GM12878 (cell line): ENCODE data around the gene LPCAT2. TPM values are rescaled to one million over a fixed set of nuclear protein-coding genes. Genes with fewer than 3 reads are reported as not detected.

ENCODE experiments used
- ASH2L ChIP-seq: fragments of 300-600, 200-600 bp; sonication (generic); IDR thresholded peaks from 2 replicates; pipeline ENCODE4 v1.6.1; 2017; ENCODE audit warnings: low read depth, mild to moderate bottlenecking, borderline replicate concordance
- BMI1 ChIP-seq: fragments of 450-650 bp; IDR thresholded peaks from 2 replicates; pipeline ENCODE4 v1.6.1; 2016; ENCODE audit warnings: mild to moderate bottlenecking, moderate library complexity, borderline replicate concordance
- CTCF ChIP-seq, 3 experiments: IDR thresholded peaks in 2 of 3; conservative IDR thresholded peaks in 1 of 3; 2 replicates each; pipeline ENCODE4 v1.5.1; 2011; ENCODE audit warnings: low read depth in 3 of 3, low read length in 3 of 3, mild to moderate bottlenecking in 3 of 3, control low read depth in 2 of 3, moderate library complexity in 2 of 3, inconsistent platforms in 1 of 3, mixed read lengths in 1 of 3; ENCODE audit not compliant: control insufficient read depth in 2 of 3, insufficient read depth in 1 of 3; ENCODE audit errors: extremely low read depth in 1 of 3
- E2F4 ChIP-seq: IDR thresholded peaks from 2 replicates; pipeline ENCODE4 v1.6.1; 2012; ENCODE audit warnings: low read depth, low read length, improper control_type of control experiment
- EP300 ChIP-seq, 2 experiments: fragments of 150-350 bp in 1 of 2; IDR thresholded peaks; 2 replicates each; pipeline ENCODE4 v1.6.1; 2011 to 2012; ENCODE audit warnings: low read depth in 2 of 2, low read length in 2 of 2, borderline replicate concordance in 1 of 2, improper control_type of control experiment in 1 of 2, inconsistent platforms in 1 of 2; ENCODE audit not compliant: control insufficient read depth in 1 of 2
- ESRRA ChIP-seq: IDR thresholded peaks from 2 replicates; pipeline ENCODE4 v1.6.1; 2012; ENCODE audit warnings: mild to moderate bottlenecking, low read length, improper control_type of control experiment
- FOXM1 ChIP-seq: IDR thresholded peaks from 2 replicates; pipeline ENCODE4 v1.6.1; 2012; ENCODE audit warnings: low read depth, mild to moderate bottlenecking, inconsistent platforms, low read length, moderate library complexity
- HSF1 ChIP-seq: fragments of 150-350 bp; IDR thresholded peaks from 2 replicates; pipeline ENCODE4 v1.6.1; 2014; ENCODE audit warnings: mild to moderate bottlenecking, low read depth, low read length
- IRF3 ChIP-seq: fragments of 450-650 bp; IDR thresholded peaks from 2 replicates; pipeline ENCODE4 v1.6.1; 2014; ENCODE audit warnings: mild to moderate bottlenecking
- IRF4 ChIP-seq: IDR thresholded peaks from 2 replicates; pipeline ENCODE4 v1.6.1; 2011; ENCODE audit warnings: low read depth, low read length
- KDM1A ChIP-seq: fragments of 200-600 bp; sonication (generic); IDR thresholded peaks from 2 replicates; pipeline ENCODE4 v1.6.1; 2016; ENCODE audit warnings: borderline replicate concordance
- MLLT1 ChIP-seq: fragments of 450-650 bp; IDR thresholded peaks from 2 replicates; pipeline ENCODE4 v1.6.1; 2016; ENCODE audit warnings: mild to moderate bottlenecking
- MYC ChIP-seq: IDR thresholded peaks from 2 replicates; pipeline ENCODE4 v1.6.1; 2011; ENCODE audit warnings: mild to moderate bottlenecking, low read length, moderate library complexity, inconsistent platforms; ENCODE audit not compliant: insufficient read depth, insufficient replicate concordance, insufficient read length, severe bottlenecking
- NKRF ChIP-seq: fragments of 450-650 bp; conservative IDR thresholded peaks from 2 replicates; pipeline ENCODE4 v1.6.1; 2017; ENCODE audit warnings: mild to moderate bottlenecking, moderate library complexity
- NRF1 ChIP-seq: conservative IDR thresholded peaks from 2 replicates; pipeline ENCODE4 v1.6.1; 2011; ENCODE audit warnings: mild to moderate bottlenecking, low read depth, low read length, improper control_type of control experiment
- PAX5 ChIP-seq: IDR thresholded peaks from 2 replicates; pipeline ENCODE4 v1.6.1; 2011; ENCODE audit warnings: low read depth, low read length, borderline replicate concordance
- RAD21 ChIP-seq: IDR thresholded peaks from 2 replicates; pipeline ENCODE4 v1.6.1; 2011; ENCODE audit warnings: mild to moderate bottlenecking, low read depth, low read length, moderate library complexity; ENCODE audit not compliant: insufficient read depth
- SMC3 ChIP-seq: IDR thresholded peaks from 2 replicates; pipeline ENCODE4 v1.6.1; 2011; ENCODE audit warnings: low read length, improper control_type of control experiment, borderline replicate concordance
- TAF1 ChIP-seq: IDR thresholded peaks from 2 replicates; pipeline ENCODE4 v1.6.1; 2011; ENCODE audit warnings: mild to moderate bottlenecking, low read depth, low read length, borderline replicate concordance
- polyA plus RNA-seq, 11 experiments: library from polyadenylated mRNA; depleted of rRNA in 4 of 11; unstranded in 6 of 11; stranded (reverse) in 5 of 11; fragments of >200 nt; fragmentation: Nextera tagmentation in 4 of 11; fragmentation: Illumina TruSeq in 1 of 11; extraction: Ambion mirVana in 4 of 11; extraction: Trizol in 1 of 11; gene quantifications; 1 replicate in 1 of 11; 2 replicates in 10 of 11; pipeline versions ENCODE4 v1.2.1 to v1.2.3, GENCODE V29; 2011 to 2016; ENCODE audit warnings: inconsistent platforms in 2 of 11, missing spikeins in 2 of 11, low read depth in 1 of 11
- total RNA-seq, 4 experiments: library from RNA; depleted of rRNA in 3 of 4; stranded (reverse); fragments of >200 nt in 3 of 4; fragmentation: Illumina TruSeq in 1 of 4; extraction: Trizol in 1 of 4; gene quantifications; 2 replicates each; pipeline versions ENCODE4 v1.2.1 to v1.2.3, GENCODE V29; 2013 to 2021

LPCAT2 gene
- total and polyA plus RNA-seq, 10 of the 15 experiments (the other 5 are each of a cell fraction or from before 2014, with no cell fraction given), result 0.01 TPM; not detected in 9

GRCh38 chr16:55465077-55465896 is 43.6 kb upstream of the LPCAT2 start (continued):
- TF ChIP-seq NKRF (no peak), IRF3 (peak; percentile 36; the same call in 1 of the 2 replicates), FOXM1 (peak; percentile 54; the same call in 1 of the 2 replicates), TAF1 (no peak), ASH2L (no peak), HSF1 (no peak), MYC (no peak), ESRRA (no peak), PAX5 (peak; percentile 69), CTCF (IDR thresholded peaks at IDR 0.05 in 2 of 3, conservative IDR thresholded peaks at IDR 0.05 in 1 of 3; ENCODE audit: control insufficient read depth in 2 of 3, extremely low read depth in 1 of 3, insufficient read depth in 1 of 3, low read depth in 3 of 3, low read length in 3 of 3) (peak; percentile 98 to 100 (median 100); a peak in 5 of 6 replicates), BMI1 (no peak), IRF4 (no peak), NRF1 (no peak), E2F4 (no peak), KDM1A (no peak), MLLT1 (no peak), SMC3 (peak; percentile 98), EP300 (IDR thresholded peaks at IDR 0.05; ENCODE audit: borderline replicate concordance in 1 of 2, control insufficient read depth in 1 of 2, low read depth in 2 of 2, low read length in 2 of 2) (no peak), RAD21 (peak; percentile 100)
